ENCODE measurements around the gene C16orf96. TPM values are rescaled to one million over a fixed set of nuclear protein-coding genes. Genes with fewer than 3 reads are reported as not detected.
A peak's percentile ranks its signal among the peaks of the same experiment; 100 is the strongest.

C16orf96 gene
- total RNA-seq, 1 experiment from 2014 or later, result 1.3 TPM

DNA sequence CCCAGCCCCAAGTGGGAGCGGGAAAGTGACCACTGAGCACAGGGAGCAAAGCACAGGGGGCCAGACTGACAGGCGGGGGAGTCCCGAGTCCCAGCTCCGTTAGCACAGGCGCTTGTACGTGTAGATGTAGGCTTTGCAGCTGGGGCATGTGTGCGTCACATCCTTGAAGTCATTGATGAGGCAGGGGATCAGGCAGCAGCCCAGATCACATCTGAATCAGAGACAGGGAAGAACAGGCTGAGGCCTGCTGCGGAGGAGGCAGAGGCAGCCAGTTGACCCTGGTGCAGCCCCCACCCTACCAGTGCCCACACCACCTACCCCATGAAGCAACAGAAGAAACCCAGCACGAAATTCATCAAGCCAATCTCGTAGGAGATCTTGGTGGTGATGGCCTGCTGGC is 43.7 kb upstream of the C16orf96 start:
- POLR2A ChIA-PET, result interaction anchor here (1.5 kb wide), 1 partner anchor 61 kb away, joined by 3 read pairs; no protein-coding TSS in a partner anchor
- Mint-ChIP-seq H3K27ac (peak overlapping the region; percentile 61; the same call in 1 of the 2 replicates), H3K4me3 (no peak overlapping the region), H3K4me1 (peaks cover 7% of the 10 kb centered on the region; the same call in 1 of the 2 replicates), H3K9me3 (no peaks in the 10 kb centered on the region), H3K36me3 (peaks cover 10% of the 10 kb centered on the region; the same call in 1 of the 2 replicates), H3K27me3 (ENCODE audit: low read depth) (no peaks in the 10 kb centered on the region)
- DNase-seq (ENCODE audit: low spot score) (no peak), ATAC-seq (no peak)
- CTCF ChIA-PET, result interaction anchor here (0.6 to 2.0 kb wide), 5 partner anchors 38 to 170 kb away, joined by 3 to 15 read pairs (median 5); no protein-coding TSS in a partner anchor
- TF ChIP-seq ELF4 (CRISPR knock-in tag; IDR thresholded peaks at IDR 0.05; ENCODE audit: low read depth) (no peak), EMX1 (CRISPR knock-in tag; IDR thresholded peaks at IDR 0.05) (no peak), GABPB1 (CRISPR knock-in tag; IDR thresholded peaks at IDR 0.05) (no peak), FOXP1 (CRISPR knock-in tag; IDR thresholded peaks at IDR 0.05; ENCODE audit: borderline replicate concordance) (no peak), NFATC4 (CRISPR knock-in tag; IDR thresholded peaks at IDR 0.05) (no peak), GTF2I (CRISPR knock-in tag; conservative IDR thresholded peaks at IDR 0.05) (no peak), ZNF263 (CRISPR knock-in tag; IDR thresholded peaks at IDR 0.05; ENCODE audit: low read depth) (no peak), ZNF423 (CRISPR knock-in tag; IDR thresholded peaks at IDR 0.05) (no peak), ZNF416 (CRISPR knock-in tag; IDR thresholded peaks at IDR 0.05) (no peak)
- TF ChIP-seq, protein P1, sequence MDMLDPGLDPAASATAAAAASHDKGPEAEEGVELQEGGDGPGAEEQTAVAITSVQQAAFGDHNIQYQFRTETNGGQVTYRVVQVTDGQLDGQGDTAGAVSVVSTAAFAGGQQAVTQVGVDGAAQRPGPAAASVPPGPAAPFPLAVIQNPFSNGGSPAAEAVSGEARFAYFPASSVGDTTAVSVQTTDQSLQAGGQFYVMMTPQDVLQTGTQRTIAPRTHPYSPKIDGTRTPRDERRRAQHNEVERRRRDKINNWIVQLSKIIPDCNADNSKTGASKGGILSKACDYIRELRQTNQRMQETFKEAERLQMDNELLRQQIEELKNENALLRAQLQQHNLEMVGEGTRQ (CRISPR knock-in tag; IDR thresholded peaks at IDR 0.05), result no peak
- TF ChIP-seq, protein P2, sequence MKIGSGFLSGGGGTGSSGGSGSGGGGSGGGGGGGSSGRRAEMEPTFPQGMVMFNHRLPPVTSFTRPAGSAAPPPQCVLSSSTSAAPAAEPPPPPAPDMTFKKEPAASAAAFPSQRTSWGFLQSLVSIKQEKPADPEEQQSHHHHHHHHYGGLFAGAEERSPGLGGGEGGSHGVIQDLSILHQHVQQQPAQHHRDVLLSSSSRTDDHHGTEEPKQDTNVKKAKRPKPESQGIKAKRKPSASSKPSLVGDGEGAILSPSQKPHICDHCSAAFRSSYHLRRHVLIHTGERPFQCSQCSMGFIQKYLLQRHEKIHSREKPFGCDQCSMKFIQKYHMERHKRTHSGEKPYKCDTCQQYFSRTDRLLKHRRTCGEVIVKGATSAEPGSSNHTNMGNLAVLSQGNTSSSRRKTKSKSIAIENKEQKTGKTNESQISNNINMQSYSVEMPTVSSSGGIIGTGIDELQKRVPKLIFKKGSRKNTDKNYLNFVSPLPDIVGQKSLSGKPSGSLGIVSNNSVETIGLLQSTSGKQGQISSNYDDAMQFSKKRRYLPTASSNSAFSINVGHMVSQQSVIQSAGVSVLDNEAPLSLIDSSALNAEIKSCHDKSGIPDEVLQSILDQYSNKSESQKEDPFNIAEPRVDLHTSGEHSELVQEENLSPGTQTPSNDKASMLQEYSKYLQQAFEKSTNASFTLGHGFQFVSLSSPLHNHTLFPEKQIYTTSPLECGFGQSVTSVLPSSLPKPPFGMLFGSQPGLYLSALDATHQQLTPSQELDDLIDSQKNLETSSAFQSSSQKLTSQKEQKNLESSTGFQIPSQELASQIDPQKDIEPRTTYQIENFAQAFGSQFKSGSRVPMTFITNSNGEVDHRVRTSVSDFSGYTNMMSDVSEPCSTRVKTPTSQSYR (CRISPR knock-in tag; IDR thresholded peaks at IDR 0.05), result no peak
- TF ChIP-seq, protein P3, sequence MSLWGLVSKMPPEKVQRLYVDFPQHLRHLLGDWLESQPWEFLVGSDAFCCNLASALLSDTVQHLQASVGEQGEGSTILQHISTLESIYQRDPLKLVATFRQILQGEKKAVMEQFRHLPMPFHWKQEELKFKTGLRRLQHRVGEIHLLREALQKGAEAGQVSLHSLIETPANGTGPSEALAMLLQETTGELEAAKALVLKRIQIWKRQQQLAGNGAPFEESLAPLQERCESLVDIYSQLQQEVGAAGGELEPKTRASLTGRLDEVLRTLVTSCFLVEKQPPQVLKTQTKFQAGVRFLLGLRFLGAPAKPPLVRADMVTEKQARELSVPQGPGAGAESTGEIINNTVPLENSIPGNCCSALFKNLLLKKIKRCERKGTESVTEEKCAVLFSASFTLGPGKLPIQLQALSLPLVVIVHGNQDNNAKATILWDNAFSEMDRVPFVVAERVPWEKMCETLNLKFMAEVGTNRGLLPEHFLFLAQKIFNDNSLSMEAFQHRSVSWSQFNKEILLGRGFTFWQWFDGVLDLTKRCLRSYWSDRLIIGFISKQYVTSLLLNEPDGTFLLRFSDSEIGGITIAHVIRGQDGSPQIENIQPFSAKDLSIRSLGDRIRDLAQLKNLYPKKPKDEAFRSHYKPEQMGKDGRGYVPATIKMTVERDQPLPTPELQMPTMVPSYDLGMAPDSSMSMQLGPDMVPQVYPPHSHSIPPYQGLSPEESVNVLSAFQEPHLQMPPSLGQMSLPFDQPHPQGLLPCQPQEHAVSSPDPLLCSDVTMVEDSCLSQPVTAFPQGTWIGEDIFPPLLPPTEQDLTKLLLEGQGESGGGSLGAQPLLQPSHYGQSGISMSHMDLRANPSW (CRISPR knock-in tag; conservative IDR thresholded peaks at IDR 0.05; ENCODE audit: low read depth), result no peak
- TF ChIP-seq, protein P4, sequence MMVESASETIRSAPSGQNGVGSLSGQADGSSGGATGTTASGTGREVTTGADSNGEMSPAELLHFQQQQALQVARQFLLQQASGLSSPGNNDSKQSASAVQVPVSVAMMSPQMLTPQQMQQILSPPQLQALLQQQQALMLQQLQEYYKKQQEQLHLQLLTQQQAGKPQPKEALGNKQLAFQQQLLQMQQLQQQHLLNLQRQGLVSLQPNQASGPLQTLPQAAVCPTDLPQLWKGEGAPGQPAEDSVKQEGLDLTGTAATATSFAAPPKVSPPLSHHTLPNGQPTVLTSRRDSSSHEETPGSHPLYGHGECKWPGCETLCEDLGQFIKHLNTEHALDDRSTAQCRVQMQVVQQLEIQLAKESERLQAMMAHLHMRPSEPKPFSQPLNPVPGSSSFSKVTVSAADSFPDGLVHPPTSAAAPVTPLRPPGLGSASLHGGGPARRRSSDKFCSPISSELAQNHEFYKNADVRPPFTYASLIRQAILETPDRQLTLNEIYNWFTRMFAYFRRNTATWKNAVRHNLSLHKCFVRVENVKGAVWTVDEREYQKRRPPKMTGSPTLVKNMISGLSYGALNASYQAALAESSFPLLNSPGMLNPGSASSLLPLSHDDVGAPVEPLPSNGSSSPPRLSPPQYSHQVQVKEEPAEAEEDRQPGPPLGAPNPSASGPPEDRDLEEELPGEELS (CRISPR knock-in tag; IDR thresholded peaks at IDR 0.05), result no peak
- TF ChIP-seq, protein P5, sequence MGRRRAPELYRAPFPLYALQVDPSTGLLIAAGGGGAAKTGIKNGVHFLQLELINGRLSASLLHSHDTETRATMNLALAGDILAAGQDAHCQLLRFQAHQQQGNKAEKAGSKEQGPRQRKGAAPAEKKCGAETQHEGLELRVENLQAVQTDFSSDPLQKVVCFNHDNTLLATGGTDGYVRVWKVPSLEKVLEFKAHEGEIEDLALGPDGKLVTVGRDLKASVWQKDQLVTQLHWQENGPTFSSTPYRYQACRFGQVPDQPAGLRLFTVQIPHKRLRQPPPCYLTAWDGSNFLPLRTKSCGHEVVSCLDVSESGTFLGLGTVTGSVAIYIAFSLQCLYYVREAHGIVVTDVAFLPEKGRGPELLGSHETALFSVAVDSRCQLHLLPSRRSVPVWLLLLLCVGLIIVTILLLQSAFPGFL (CRISPR knock-in tag; IDR thresholded peaks at IDR 0.05; ENCODE audit: borderline replicate concordance), result no peak
- TF ChIP-seq, protein P6, sequence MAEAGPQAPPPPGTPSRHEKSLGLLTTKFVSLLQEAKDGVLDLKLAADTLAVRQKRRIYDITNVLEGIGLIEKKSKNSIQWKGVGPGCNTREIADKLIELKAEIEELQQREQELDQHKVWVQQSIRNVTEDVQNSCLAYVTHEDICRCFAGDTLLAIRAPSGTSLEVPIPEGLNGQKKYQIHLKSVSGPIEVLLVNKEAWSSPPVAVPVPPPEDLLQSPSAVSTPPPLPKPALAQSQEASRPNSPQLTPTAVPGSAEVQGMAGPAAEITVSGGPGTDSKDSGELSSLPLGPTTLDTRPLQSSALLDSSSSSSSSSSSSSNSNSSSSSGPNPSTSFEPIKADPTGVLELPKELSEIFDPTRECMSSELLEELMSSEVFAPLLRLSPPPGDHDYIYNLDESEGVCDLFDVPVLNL (CRISPR knock-in tag; IDR thresholded peaks at IDR 0.05; ENCODE audit: borderline replicate concordance, low read depth), result no peak
- TF ChIP-seq, protein P7, sequence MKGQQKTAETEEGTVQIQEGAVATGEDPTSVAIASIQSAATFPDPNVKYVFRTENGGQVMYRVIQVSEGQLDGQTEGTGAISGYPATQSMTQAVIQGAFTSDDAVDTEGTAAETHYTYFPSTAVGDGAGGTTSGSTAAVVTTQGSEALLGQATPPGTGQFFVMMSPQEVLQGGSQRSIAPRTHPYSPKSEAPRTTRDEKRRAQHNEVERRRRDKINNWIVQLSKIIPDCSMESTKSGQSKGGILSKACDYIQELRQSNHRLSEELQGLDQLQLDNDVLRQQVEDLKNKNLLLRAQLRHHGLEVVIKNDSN (CRISPR knock-in tag; IDR thresholded peaks at IDR 0.05), result no peak
- TF ChIP-seq, protein P8, sequence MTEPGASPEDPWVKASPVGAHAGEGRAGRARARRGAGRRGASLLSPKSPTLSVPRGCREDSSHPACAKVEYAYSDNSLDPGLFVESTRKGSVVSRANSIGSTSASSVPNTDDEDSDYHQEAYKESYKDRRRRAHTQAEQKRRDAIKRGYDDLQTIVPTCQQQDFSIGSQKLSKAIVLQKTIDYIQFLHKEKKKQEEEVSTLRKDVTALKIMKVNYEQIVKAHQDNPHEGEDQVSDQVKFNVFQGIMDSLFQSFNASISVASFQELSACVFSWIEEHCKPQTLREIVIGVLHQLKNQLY (CRISPR knock-in tag; IDR thresholded peaks at IDR 0.05), result no peak

All from WTC11 (cell line).